ENCODE results near the gene GRID2. TPM values are rescaled to one million over a fixed set of nuclear protein-coding genes. Genes with fewer than 3 reads are reported as not detected.

GRID2 gene
- total RNA-seq, 1 donor from 2014 or later, result 2.1 TPM

DNA sequence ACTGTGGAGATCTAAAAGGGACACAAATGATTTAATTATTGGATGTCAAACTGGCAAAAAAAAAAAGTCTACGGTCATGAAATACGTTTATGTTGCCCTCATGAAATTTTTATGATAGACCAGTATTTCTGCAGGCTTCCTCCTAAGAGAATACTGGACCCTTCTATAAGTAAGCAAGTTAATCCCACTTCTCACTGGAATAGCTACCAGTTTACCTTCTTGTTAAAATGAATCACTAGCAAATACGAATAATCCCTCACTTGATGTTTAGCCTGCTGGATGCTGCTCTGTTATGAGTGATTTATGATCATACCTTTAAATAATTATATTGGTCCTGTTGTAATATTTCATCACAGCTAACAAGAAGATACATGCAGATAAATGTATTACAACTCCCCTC is 39.6 kb upstream of the GRID2 start:
- TF ChIP-seq, protein P1, sequence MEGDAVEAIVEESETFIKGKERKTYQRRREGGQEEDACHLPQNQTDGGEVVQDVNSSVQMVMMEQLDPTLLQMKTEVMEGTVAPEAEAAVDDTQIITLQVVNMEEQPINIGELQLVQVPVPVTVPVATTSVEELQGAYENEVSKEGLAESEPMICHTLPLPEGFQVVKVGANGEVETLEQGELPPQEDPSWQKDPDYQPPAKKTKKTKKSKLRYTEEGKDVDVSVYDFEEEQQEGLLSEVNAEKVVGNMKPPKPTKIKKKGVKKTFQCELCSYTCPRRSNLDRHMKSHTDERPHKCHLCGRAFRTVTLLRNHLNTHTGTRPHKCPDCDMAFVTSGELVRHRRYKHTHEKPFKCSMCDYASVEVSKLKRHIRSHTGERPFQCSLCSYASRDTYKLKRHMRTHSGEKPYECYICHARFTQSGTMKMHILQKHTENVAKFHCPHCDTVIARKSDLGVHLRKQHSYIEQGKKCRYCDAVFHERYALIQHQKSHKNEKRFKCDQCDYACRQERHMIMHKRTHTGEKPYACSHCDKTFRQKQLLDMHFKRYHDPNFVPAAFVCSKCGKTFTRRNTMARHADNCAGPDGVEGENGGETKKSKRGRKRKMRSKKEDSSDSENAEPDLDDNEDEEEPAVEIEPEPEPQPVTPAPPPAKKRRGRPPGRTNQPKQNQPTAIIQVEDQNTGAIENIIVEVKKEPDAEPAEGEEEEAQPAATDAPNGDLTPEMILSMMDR (IDR thresholded peaks at IDR 0.05; ENCODE audit: partially characterized antibody, unreplicated experiment), result no peak
- no peaks in the 10 kb centered on the region for H3K9me3 Mint-ChIP-seq (ENCODE audit: unreplicated experiment)
- no peaks in the 10 kb centered on the region for H3K36me3 Mint-ChIP-seq (ENCODE audit: unreplicated experiment)
- no peak for DNase-seq
- H3K27ac Mint-ChIP-seq (ENCODE audit: unreplicated experiment), result no peak overlapping the region
- peaks cover 6% of the 10 kb centered on the region for H3K4me1 Mint-ChIP-seq (ENCODE audit: low read depth, unreplicated experiment)
- no peak overlapping the region for H3K4me3 Mint-ChIP-seq (ENCODE audit: unreplicated experiment)
- H3K27me3 Mint-ChIP-seq (ENCODE audit: unreplicated experiment), result no peaks in the 10 kb centered on the region

DNA sequence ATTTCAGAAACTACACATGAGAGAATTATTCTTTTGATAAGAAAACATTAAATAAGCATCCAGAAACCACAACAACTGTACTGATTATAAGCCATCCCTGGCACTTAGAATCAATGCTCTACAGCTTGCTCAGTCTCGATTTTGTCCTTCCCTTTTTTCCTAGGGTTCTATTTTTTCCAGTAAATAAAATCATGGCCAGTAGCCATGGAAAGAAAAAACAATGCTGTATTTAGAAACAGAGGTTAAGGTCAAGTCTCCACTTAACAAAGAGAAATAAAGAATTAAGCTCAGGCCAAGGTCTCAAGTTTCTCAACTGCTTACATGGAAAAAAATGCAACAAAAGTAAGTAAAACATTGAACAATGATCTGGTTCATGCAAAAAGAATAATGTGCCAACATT is 38.7 kb upstream of the GRID2 start:
- no peak overlapping the region for H3K4me3 Mint-ChIP-seq (ENCODE audit: unreplicated experiment)
- H3K27ac Mint-ChIP-seq (ENCODE audit: unreplicated experiment), result no peak overlapping the region
- H3K9me3 Mint-ChIP-seq (ENCODE audit: unreplicated experiment), result no peaks in the 10 kb centered on the region
- DNase-seq, result no peak
- TF ChIP-seq, protein P1 (IDR thresholded peaks at IDR 0.05; ENCODE audit: partially characterized antibody, unreplicated experiment), result no peak
- no peaks in the 10 kb centered on the region for H3K36me3 Mint-ChIP-seq (ENCODE audit: unreplicated experiment)
- H3K4me1 Mint-ChIP-seq (ENCODE audit: low read depth, unreplicated experiment), result peaks cover 6% of the 10 kb centered on the region
- no peaks in the 10 kb centered on the region for H3K27me3 Mint-ChIP-seq (ENCODE audit: unreplicated experiment)

DNA sequence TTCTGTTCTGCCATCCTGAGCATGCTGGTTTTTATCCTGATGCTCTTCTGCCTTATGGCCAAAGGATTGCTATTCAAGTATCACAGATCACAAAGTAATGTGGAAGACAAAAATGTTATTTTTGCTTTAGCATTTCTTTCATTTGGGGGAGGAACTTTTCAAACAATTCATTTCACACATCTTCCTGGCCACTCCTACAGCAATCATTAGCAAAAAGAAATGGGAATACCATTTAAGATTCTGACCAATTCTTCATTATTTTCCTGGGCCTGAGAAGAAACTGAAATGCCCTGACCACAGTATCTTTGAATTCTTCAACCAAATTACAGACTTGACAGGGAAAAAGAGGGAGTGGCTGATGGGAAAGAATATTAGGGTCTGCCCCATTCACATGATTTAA is 38.0 kb upstream of the GRID2 start:
- H3K4me1 Mint-ChIP-seq (ENCODE audit: low read depth, unreplicated experiment), result peaks cover 6% of the 10 kb centered on the region
- no peaks in the 10 kb centered on the region for H3K9me3 Mint-ChIP-seq (ENCODE audit: unreplicated experiment)
- no peak overlapping the region for H3K4me3 Mint-ChIP-seq (ENCODE audit: unreplicated experiment)
- no peak for DNase-seq
- no peaks in the 10 kb centered on the region for H3K36me3 Mint-ChIP-seq (ENCODE audit: unreplicated experiment)
- TF ChIP-seq, protein P1 (IDR thresholded peaks at IDR 0.05; ENCODE audit: partially characterized antibody, unreplicated experiment), result no peak
- no peaks in the 10 kb centered on the region for H3K27me3 Mint-ChIP-seq (ENCODE audit: unreplicated experiment)
- no peak overlapping the region for H3K27ac Mint-ChIP-seq (ENCODE audit: unreplicated experiment)

DNA sequence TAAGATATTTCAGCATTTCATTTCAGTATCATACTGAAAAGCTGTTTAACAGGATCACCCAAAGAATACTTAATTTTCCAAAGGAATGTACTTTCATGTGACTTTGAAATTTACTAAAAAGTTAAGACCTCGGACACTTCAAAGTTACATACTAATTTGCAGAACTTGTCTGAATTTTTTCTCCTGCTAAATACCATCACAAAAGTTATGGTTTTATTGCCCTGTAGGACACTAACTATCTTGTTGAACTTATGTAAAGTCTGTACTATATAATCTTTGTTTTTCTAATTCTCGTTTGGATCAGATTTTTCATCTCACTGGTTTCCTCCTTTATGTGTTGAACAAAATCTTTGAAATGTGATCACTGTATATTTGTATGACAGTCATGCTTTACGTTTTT is 37.2 kb upstream of the GRID2 start:
- Mint-ChIP-seq H3K36me3 (ENCODE audit: unreplicated experiment) (no peaks in the 10 kb centered on the region), H3K4me3 (ENCODE audit: unreplicated experiment) (no peak overlapping the region), H3K27ac (ENCODE audit: unreplicated experiment) (no peak overlapping the region), H3K4me1 (ENCODE audit: low read depth, unreplicated experiment) (peaks cover 6% of the 10 kb centered on the region), H3K9me3 (ENCODE audit: unreplicated experiment) (no peaks in the 10 kb centered on the region), H3K27me3 (ENCODE audit: unreplicated experiment) (no peaks in the 10 kb centered on the region)
- no peak for DNase-seq
- TF ChIP-seq, protein P1 (IDR thresholded peaks at IDR 0.05; ENCODE audit: partially characterized antibody, unreplicated experiment), result no peak

DNA sequence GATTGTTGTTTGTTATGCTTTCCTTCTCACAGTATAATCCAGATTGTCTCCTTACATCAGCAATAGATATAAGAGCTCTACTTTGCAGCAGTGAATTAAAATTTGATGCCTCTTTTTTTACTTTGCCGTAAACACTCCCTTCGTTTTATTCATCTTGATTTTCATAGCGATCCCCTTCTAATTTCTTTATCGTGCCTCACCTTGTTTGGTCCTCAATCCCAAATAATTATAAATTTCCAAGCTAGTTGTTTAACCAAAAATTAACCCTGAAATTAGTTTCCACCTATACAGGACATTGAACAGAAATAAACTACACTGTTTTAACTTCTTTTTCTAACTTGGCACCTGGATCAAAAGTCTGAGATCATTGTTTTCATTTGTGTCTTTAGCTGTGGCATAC is 35.1 kb upstream of the GRID2 start:
- Mint-ChIP-seq H3K27ac (ENCODE audit: unreplicated experiment) (peak overlapping the region; percentile 1), H3K4me3 (ENCODE audit: unreplicated experiment) (no peak overlapping the region), H3K9me3 (ENCODE audit: unreplicated experiment) (no peaks in the 10 kb centered on the region), H3K27me3 (ENCODE audit: unreplicated experiment) (no peaks in the 10 kb centered on the region), H3K4me1 (ENCODE audit: low read depth, unreplicated experiment) (peaks cover 6% of the 10 kb centered on the region), H3K36me3 (ENCODE audit: unreplicated experiment) (no peaks in the 10 kb centered on the region)
- no peak for DNase-seq
- TF ChIP-seq, protein P1 (IDR thresholded peaks at IDR 0.05; ENCODE audit: partially characterized antibody, unreplicated experiment), result no peak
